Measurements from ENCODE around the gene METTL25.

The METTL25 gene

DNA sequence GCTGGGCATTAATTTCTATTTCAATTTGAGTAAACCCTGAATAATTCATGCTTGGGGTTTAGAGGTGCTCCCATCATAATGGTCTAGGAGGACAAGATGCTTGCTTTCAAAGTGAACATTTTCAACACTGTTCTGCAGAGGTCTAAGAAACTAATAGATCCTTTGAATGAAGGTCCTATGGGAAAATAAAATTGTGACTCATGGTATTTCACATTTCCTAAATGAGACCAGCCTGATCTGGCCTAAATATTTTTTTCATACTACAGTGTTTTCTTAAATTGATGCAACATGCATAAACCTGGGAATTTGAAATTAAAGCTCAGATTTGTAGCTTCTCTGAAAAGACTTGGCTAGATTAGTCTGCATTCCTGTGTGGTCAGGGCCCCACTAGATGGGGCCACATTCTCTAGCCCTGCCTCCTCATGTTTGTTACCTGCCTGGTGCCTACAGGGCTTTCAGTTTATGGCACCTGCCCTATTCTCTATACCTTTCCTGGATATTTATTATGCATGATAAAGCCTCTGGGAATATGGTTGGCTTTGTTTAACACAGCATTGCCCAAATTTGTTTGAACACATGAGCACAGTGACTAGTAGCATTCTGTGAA is 112.7 kb downstream of the METTL25 start:
- no peak for DNase-seq (ENCODE audit: low read depth)

DNA sequence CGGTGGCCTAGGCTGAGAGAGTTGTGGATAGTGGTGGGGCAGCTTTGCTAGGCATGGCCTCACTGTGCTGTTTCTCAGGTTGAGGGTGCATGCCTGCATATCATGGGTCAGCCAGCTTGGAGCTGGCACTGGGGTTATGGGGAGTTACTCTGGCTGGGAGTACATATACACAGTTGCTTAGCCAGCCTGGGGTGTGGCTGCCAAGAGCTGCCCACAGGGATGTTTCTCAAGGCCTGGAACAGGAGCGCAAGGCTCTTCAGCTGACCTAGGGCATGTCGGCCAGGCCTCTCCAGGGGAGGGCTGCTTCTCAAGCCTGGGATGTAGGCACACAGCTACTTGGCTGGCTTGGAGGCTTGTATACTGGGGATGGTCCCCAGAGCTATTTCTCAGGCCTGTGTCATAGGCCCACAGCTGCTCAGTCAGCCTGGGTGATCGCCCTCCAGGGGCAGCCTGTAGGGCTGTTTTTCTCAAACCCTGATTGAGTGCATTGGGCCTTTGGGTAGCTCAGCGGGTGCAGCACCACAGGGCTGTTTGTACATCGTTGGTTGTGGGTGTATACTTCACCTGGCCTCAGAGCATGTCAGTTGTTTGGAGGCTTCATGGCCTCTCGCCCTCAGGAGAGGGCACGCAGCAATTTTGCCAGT is 114.9 kb downstream of the METTL25 start:
- no peak for DNase-seq (ENCODE audit: low read depth)

DNA sequence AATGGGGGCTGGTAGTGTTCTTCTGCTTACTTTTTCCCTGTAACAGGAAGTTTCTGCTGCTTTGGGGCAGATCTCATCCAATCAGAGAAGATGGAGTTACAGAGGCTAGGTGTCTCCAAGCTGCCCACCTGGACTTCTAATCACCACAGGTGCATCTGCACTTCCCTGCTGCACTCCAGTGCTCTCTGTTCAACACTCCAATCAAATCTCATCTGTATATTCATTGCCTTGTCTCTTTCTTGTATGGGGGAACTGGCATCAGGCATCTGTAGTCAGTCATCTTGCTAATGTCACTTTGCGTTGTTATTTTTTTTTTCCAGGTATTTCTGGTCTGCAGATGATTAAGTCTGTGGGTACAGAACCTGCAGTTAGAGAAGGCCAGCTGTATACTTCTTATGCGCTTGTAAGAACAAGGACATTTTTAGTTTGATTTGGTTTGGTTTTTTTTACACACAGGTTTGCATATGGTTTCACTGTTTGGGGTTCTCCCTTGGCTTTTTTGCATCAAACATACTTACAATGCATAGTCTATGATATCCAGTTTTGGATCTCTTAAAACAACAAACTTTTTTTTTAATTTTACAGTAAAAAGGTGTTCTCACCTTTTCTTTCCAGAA is 116.0 kb downstream of the METTL25 start:
- no peak for DNase-seq (ENCODE audit: low read depth)

DNA sequence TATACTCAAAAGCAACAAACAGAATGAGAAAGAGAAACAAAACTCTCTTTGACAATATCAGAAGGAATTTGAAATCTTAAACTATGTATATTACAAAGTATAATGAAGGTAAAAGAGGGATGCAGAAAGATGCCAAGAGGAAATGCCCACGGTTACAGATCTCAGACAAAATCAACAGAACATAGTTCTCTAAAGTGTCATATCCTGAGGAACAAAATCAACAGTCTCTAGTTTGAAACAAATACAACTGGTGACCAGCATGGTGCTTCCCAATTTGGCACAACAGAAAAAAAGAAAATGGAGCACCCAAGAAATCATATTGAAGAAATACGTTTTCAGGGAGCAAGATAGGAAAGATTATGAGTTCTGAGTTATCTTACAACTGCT is 116.5 kb downstream of the METTL25 start:
- DNase-seq (ENCODE audit: low read depth): no peak

DNA sequence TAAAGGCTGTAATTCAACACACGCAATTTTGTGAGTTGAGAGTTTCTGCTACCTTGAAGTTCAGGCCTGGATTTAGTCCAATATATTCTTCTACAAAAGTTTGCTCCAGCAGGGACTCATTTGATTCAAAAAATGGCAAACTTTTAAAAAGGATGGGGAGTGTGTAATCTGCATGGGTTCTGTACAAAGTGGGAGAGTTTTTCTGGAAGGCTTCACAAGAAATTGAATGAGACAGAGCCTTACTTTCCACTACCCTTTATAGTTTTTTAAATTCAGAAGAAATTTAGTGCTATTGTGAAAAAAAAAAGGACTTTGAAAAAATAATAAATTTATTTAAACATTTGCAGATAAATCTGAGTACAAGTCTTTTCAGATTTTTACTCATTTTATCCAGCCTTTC is 116.9 kb downstream of the METTL25 start:
- DNase-seq (ENCODE audit: low read depth): no peak

DNA sequence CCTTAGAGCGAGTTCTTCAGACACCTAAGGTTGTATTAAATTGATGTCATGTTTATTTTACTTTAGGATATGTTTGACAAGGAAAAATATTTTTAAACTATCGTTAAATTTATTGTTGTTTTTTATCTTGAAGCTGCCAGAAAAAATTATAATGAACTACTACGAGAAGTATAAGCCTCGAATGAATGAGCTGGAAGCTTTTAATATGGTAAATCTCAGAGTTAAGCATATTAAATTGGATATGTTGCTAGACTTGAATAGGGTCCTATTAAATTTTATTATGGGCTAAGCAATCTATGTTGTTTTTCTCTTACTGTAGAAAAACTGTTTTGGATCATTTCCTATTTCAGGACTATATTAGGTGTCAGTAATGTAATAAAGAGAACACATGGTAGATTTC is 118.2 kb downstream of the METTL25 start:
- no peak for DNase-seq (ENCODE audit: low read depth)

DNA sequence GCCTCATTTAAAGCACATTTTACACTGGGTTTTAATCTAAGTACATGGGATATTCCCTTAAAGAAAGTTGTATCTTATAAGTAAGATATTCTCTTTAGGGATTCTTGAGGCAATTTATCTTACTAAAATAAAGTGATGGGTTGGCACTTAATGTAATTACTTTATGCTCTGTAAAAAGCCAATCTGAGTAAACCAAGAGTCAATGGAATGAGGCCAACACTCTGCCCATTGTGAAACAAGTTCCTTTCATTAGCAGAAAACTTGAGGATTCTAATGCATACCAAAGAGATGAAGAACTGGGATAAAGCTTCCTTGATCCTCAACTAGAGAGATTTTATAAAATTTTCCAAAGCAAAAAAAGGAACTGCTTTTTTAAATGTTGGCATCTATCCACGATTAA is 121.2 kb downstream of the METTL25 start:
- no peak for DNase-seq (ENCODE audit: low read depth)

DNA sequence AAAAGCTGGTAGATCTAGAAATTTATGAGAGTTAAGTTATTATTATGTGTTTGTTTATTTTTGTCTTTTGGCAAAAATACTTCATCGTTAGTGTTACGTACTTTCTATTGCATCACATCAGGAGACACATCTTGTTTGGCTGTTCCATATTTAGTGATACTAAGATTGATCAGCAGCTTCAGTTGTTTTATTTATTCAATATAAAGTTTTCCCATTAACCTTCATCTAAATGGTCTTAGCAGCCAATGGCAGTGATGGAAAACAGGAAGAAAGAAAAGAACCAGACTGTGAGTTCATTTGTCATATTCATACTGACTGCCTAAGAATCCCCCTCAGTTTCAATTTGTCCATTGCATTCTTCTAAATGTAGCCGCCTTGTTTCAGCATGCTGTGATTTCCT is 122.3 kb downstream of the METTL25 start:
- no peak for DNase-seq (ENCODE audit: low read depth)

DNA sequence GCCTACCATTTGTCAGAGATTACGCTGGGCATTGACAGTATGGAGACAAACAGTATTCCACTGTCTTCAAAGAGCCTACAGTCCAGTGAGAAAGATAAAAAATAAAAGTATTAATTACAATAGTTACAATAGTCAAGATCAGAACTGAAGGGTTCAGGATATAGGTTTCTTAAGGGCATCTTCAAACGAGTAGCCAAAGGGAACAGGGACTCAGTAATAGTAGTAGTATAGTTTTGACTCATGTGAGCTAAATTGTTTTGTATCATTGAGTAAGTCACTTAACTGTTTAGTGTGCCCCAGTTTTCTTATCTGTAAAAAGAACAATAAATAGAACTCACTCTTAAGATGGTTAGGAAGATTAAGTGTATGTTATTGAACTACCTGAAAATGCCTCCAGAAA is 123.6 kb downstream of the METTL25 start:
- DNase-seq (ENCODE audit: low read depth): no peak

DNA sequence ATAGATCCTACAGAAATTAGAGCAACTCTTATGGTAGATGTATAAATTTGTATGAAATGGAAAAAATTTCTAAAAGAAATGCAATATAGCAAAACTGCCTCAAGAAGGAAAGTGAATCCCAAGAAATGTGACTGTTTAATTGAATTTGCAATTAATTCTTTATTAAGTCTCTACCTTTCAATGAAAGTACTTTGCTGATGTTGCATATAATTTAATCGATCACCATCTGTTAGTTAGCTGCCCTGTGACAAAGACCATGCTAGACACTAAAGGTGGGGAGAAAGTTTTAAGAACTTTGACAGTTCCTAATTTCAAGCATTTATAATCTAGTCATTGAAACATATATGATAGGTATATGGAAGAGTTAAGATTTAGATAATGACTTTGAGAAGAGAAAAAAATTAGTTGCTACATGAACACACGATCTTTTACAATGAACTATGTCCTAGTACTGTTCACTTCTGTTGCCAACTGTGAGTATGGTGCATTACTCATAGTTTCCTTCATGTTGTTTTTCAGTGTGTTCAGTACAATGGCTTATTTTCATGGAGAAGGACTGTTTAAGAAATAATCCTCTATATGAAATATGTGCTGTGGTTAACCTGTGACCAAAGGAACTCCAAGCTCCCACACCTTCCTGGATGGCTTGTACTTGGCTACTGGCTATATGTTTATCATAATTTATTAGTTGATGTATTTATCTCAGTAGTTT is 128.4 kb downstream of the METTL25 start:
- DNase-seq (ENCODE audit: low read depth): no peak

DNA sequence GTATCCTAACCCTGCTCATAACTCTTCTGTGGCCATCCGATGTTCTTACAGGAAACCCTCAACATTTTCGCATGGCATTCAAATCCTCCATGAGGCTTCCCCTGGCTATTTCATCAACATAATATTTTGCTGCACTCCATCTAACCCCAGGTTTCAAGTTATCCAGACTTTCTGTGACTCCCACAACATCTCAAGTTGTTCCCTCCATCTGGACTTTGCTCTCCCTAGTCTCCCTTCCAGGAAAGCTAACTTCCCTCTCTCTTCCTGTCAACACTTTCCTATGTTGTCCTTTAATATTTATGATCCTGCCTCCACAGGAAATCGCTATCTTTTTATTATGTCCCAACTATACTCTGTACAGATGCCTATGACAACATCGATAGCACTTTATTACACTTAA is 146.1 kb downstream of the METTL25 start:
- no peak for DNase-seq (ENCODE audit: low read depth)

DNA sequence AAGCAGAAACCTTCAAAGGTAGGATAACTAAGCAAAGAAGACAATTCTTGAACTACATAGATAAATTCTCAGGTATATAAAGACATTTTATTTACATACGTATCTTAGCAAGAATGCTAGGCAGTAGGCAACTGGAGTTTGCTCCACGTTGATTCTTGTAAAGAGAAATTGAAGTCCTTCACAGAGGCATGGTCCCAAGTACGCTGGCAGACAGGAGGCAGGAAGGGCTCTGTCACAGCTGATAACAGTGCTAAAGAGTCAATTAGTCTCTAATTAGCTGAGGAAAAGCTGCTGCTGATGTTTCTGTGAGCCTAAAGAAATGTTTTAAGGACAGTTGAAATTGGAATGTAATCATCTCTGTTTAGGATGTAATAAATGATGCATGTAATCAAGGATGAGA is 146.8 kb downstream of the METTL25 start:
- DNase-seq (ENCODE audit: low read depth): no peak

DNA sequence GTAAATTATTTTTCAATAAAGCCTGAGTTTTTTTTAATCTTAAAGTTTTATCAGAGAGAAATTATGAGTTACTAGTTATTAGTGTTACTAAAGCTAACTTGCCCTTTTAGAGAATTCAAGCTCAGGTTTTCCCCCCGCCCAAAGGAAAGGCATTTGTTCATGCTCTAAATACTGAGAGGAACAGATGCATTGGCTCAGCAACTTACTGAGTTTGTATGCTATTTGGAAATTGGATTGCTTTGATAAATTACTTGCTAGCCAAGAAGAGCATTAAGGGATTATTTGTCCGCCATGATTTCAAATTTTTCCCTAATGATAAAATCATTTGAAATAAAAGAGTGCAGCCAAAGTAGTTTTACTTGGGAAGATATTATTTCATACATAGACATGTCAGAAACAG is 149.4 kb downstream of the METTL25 start:
- DNase-seq (ENCODE audit: low read depth): no peak

DNA sequence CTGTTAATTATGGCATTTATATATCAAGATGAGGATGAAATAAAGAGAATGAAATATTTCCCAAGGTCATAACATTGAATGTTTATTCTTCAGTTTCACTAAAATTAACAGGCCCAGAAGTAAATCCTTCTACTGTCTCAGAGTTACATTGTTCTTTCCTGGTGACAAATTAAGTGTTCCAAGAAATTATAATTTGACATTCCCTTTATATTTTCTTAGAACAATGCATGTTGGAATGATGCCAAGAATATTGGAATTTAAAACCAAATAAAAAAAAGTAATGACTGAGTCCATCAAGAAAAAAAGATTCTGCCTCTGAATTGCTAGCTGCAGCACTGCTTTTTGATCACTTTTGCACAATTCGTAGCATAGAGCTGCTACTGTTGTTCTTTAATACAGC is 152.1 kb downstream of the METTL25 start:
- DNase-seq (ENCODE audit: low read depth): no peak

DNA sequence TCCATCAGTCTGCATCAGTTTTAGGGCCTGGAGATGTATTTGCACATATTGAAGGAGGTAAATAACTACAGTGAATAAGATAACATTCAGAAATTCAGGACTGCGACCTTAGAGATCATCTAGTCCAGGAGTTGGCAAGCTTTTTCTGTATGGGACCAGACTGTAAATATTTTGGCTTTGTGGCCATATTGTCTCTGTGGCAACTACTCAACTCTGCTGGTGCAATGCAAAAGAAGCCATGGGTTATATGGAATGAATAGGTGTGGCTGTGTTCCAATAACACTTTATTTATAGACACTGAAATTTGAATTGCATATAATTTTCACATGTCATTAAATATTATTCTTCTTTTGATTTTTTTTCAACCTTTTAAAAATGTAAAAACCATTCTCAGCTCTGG is 156.6 kb downstream of the METTL25 start:
- DNase-seq (ENCODE audit: low read depth): no peak

DNA sequence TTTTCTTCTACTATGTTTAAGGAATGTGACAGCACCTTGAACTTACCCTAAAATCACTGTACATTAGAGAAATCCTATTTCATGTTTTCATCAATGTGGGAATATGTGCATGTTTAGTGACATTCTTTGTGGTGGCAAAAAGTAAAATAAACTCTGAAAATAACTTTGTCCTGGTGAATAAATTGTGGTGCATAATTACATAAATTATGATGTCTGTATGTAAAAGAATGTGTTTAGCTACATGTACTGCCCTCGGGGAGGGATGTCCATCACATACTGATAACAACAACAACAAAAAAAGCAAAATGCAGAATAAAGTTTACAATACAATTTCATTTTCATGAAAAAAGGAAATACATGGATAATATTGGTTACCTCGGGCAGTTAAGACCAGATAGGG is 157.3 kb downstream of the METTL25 start:
- DNase-seq (ENCODE audit: low read depth): no peak

DNA sequence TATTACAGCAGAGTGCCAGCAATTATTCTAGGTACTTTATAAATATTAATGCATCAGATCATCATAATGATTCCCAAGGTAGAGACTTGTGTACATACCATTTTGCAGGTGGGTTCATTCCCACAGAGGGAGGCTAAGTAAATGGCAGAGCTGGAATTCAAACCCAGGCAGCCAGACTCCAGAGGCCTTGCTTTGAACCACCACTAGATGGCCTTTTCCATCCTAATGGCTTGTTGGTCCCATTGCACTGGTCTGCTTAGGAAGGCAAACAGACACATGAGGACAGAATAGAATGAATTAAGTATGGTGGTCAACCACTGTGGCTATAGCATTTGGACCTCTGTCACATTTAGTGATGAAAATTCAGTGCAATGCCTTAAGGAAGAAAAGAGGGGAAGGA is 158.7 kb downstream of the METTL25 start:
- no peak for DNase-seq (ENCODE audit: low read depth)

DNA sequence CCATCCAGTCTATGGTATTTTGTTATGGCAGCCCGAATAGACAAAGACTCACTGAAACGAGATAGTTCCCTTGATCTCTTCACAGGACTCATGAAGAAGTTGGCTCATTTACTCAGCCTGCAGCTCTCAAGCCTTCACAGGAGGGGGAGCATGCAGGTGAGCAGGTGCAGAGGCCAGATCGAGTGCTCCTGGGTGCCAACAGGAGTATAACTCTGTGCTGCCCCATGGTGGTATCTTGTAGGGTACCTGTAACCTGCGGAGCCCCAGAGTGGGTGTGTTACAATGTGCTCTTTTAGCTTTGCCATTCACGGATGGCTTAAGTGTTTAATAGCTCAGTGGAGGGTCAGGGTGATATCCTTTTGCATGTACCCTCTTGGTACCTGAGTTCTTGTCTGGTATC is 159.5 kb downstream of the METTL25 start:
- no peak for DNase-seq (ENCODE audit: low read depth)

DNA sequence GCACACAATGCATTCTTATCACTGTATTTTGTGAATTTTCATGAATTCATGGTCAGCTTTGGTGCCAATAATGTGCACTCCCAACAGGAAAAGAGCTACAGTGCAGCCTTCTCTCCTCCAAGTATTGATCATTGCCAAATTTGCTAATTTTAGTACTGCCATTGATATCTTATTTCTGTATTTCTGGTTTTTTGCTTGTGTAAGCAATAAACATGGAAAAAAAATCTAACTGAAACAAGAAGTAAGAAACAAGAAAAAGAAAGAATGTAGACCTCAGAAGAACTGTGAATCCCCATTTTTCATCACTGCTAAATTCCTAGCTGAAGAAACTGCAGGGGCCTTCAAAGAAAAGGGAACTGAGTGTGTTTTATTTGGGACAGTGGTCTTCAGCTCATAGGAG is 161.2 kb downstream of the METTL25 start:
- no peak for DNase-seq (ENCODE audit: low read depth)

DNA sequence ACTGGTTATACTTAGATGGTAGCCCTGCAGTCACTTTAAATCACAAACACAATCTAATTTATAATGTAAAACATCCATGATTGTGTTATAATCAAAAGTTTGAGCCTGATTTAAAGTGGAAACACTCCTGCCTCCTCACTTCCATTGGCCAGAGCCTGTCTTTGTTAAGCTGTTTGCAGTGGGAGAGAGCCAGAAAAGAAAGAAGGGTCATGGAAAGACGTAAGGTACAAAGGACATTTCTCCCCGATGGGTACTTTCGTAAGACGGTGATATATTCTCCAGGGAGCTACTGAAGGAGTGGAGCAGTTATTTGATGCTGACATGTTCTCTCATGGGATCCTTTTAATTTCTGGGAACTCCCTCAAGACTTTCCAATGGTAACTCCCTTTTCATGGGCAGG is 164.0 kb downstream of the METTL25 start:
- DNase-seq (ENCODE audit: low read depth): no peak

DNA sequence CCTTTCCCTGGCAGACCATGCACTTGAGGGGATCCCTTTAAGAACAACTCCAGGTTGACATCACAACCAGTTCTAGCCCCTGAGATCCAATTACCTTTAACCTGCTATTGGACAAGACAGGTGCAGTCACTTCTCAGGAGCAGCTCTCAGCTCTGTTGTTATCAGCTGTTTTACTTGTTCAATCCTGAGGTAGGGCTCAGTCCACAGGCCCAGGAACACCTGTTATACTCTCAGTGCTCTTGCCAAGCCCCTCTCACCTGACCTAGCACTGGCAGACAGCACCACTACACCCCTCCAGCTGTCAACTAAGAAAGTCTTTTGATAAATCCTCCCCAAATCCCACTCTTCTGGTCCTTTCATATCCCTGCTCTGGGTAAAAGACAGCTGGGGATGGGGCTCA is 164.4 kb downstream of the METTL25 start:
- DNase-seq (ENCODE audit: low read depth): no peak

DNA sequence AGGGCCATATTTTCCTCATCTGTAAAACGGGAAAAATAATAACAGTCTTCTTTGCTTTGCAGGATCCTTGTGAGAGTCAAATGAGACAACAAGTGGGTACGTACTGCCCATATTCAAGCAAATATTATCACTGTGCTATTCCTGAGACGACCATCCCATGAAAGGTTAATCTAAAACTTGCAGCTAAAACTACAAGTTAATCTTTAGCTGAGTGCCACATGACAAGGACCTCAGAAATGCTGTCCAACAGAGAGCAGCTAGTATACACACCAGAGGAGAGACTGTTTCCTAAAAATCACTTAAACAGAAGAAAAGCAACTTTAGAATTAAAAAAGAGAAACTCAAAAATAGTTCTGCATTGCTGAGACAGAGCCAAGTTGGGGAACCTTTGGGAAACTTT is 165.7 kb downstream of the METTL25 start:
- no peak for DNase-seq (ENCODE audit: low read depth)

DNA sequence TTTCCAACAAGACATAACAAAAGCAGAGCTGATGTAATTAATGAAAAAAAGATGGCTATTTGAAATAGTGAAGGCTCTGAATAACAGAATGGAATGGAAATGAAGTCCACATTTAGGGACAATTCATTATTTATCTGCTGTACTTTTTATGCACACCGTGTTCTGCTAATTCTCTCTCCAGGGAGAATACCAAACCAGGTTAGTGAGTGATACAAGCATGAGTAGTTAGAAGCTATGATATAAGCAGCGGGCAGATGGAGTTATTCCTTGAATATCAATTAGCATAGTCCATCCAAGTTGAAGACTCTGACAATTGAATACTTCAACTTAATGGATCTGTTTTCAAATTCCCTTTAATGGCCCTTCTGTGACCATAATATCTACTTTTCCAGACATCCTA is 166.3 kb downstream of the METTL25 start:
- no peak for DNase-seq (ENCODE audit: low read depth)
